Keratinocyte (primary cell): Measurements from ENCODE around the gene CDAN1. TPM values are rescaled to one million over a fixed set of nuclear protein-coding genes. Genes with fewer than 3 reads are reported as not detected.

Experiments used
- DNase-seq: peaks from one replicate; pipeline ENCODE4 v3.0.0-alpha.2; 2011; ENCODE audit warnings: low read depth, missing footprints, low spot score
- FAIRE-seq: peaks from 2 replicates; lab custom pipeline; 2011; peaks lifted over from hg19 to GRCh38; lab: Jason Lieb, UNC
- H2AFZ ChIP-seq: 2 replicates; pipeline ENCODE4 v1.6.0; 2012; ENCODE audit warnings: low read length, control low read depth, inconsistent platforms; ENCODE audit not compliant: control insufficient read depth
- H3K27ac ChIP-seq: 2 replicates; pipeline ENCODE4 v1.5.1; 2011; ENCODE audit warnings: low read length; ENCODE audit not compliant: control insufficient read depth, insufficient read depth
- H3K27me3 ChIP-seq: 3 replicates; pipeline ENCODE4 v1.6.0; 2011; ENCODE audit warnings: low read length; ENCODE audit not compliant: control insufficient read depth, insufficient read depth; ENCODE audit errors: extremely low read depth
- H3K36me3 ChIP-seq, 2 experiments: 2 replicates in 1 of 2; 3 replicates in 1 of 2; pipeline ENCODE4 v1.5.1; 2011; ENCODE audit warnings: low read length in 2 of 2, mild to moderate bottlenecking in 1 of 2; ENCODE audit not compliant: control insufficient read depth in 2 of 2, insufficient read depth in 2 of 2; ENCODE audit errors: extremely low read depth in 1 of 2
- H3K4me1 ChIP-seq: 3 replicates; pipeline ENCODE4 v1.5.1; 2011; ENCODE audit warnings: low read length; ENCODE audit not compliant: control insufficient read depth, insufficient read depth; ENCODE audit errors: extremely low read depth
- H3K4me2 ChIP-seq: 3 replicates; pipeline ENCODE4 v1.6.0; 2011; ENCODE audit warnings: low read depth, low read length; ENCODE audit not compliant: control insufficient read depth, insufficient read depth; ENCODE audit errors: extremely low read depth
- H3K4me3 ChIP-seq, 3 experiments: fragments of 200-600 bp in 1 of 3; sonication (generic) in 1 of 3; 2 replicates in 2 of 3; 3 replicates in 1 of 3; pipeline ENCODE4 v1.5.1; 2011 to 2016; ENCODE audit warnings: low read length in 3 of 3, mild to moderate bottlenecking in 3 of 3, control low read depth in 2 of 3, inconsistent platforms in 1 of 3, low read depth in 1 of 3, mixed read lengths in 1 of 3, mixed run types in 1 of 3, moderate library complexity in 1 of 3; ENCODE audit not compliant: control insufficient read depth in 2 of 3, insufficient read depth in 2 of 3; ENCODE audit errors: extremely low read depth in 1 of 3
- H3K79me2 ChIP-seq: 2 replicates; pipeline ENCODE4 v1.6.0; 2012; ENCODE audit warnings: low read length; ENCODE audit not compliant: control insufficient read depth, insufficient read depth
- H3K9ac ChIP-seq: 3 replicates; pipeline ENCODE4 v1.6.0; 2011; ENCODE audit warnings: low read length; ENCODE audit not compliant: control insufficient read depth, insufficient read depth; ENCODE audit errors: extremely low read depth
- H3K9me1 ChIP-seq: 3 replicates; pipeline ENCODE4 v1.6.0; 2011; ENCODE audit warnings: low read length; ENCODE audit not compliant: control insufficient read depth, insufficient read depth; ENCODE audit errors: extremely low read depth
- H3K9me3 ChIP-seq: 2 replicates; pipeline ENCODE4 v1.5.1; 2012; ENCODE audit warnings: low read depth, low read length; ENCODE audit not compliant: control insufficient read depth
- H4K20me1 ChIP-seq: 3 replicates; pipeline ENCODE4 v1.6.0; 2011; ENCODE audit warnings: low read length; ENCODE audit not compliant: control insufficient read depth, insufficient read depth; ENCODE audit errors: extremely low read depth
- EZH2 ChIP-seq: IDR thresholded peaks from one replicate; pipeline ENCODE4 v1.6.1; 2012; ENCODE audit warnings: inconsistent platforms, mild to moderate bottlenecking, low read length, moderate library complexity
- dilution Hi-C: fragments of 300-500 bp; cut with MboI; formaldehyde crosslinking; loops from one replicate; pipeline ENCODE4 v1.7.0; 2020; ENCODE audit warnings: low sequenced_read_pairs; ENCODE audit not compliant: extremely low pct_ligation_motif_present
- polyA minus RNA-seq, 3 experiments: library from RNA; depleted of rRNA, polyadenylated mRNA; stranded (reverse); fragments of >200 nt; gene quantifications; 1 replicate in 1 of 3; 2 replicates in 1 of 3; 3 replicates in 1 of 3; pipeline ENCODE4 v1.2.3, GENCODE V29; 2011
- polyA plus RNA-seq, 5 experiments: library from polyadenylated mRNA; depleted of rRNA in 3 of 5; stranded (reverse) in 3 of 5; stranded (forward) in 1 of 5; unstranded in 1 of 5; fragments of >200 nt; gene quantifications; 1 replicate in 1 of 5; 2 replicates in 3 of 5; 3 replicates in 1 of 5; pipeline versions ENCODE4 v1.2.1 to v1.2.3, GENCODE V29; 2011 to 2012; ENCODE audit warnings: missing spikeins in 2 of 5, low read depth in 1 of 5, low replicate concordance in 1 of 5
- TF ChIP-seq, protein P1 (sequence below), 3 experiments: IDR thresholded peaks in 1 of 3; conservative IDR thresholded peaks in 1 of 3; optimal IDR thresholded peaks in 1 of 3; 2 replicates in 2 of 3; 3 replicates in 1 of 3; pipeline versions ENCODE3 to v1.5.1; 2011; ENCODE audit warnings: low read length in 3 of 3, mild to moderate bottlenecking in 3 of 3, moderate library complexity in 2 of 3, control low read depth in 1 of 3, inconsistent platforms in 1 of 3; ENCODE audit not compliant: insufficient read depth in 2 of 3; ENCODE audit errors: extremely low read depth in 1 of 3

The CDAN1 gene, protein sequence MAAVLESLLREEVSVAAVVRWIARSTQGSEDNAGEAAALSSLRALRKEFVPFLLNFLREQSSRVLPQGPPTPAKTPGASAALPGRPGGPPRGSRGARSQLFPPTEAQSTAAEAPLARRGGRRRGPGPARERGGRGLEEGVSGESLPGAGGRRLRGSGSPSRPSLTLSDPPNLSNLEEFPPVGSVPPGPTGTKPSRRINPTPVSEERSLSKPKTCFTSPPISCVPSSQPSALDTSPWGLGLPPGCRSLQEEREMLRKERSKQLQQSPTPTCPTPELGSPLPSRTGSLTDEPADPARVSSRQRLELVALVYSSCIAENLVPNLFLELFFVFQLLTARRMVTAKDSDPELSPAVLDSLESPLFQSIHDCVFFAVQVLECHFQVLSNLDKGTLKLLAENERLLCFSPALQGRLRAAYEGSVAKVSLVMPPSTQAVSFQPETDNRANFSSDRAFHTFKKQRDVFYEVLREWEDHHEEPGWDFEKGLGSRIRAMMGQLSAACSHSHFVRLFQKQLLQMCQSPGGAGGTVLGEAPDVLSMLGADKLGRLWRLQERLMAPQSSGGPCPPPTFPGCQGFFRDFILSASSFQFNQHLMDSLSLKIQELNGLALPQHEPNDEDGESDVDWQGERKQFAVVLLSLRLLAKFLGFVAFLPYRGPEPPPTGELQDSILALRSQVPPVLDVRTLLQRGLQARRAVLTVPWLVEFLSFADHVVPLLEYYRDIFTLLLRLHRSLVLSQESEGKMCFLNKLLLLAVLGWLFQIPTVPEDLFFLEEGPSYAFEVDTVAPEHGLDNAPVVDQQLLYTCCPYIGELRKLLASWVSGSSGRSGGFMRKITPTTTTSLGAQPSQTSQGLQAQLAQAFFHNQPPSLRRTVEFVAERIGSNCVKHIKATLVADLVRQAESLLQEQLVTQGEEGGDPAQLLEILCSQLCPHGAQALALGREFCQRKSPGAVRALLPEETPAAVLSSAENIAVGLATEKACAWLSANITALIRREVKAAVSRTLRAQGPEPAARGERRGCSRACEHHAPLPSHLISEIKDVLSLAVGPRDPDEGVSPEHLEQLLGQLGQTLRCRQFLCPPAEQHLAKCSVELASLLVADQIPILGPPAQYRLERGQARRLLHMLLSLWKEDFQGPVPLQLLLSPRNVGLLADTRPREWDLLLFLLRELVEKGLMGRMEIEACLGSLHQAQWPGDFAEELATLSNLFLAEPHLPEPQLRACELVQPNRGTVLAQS
- polyA plus RNA-seq (3.6 to 4.7 TPM (median 3.8 TPM) in 3 replicates), polyA minus RNA-seq (3.3 to 5.9 TPM (median 4.5 TPM) in 3 replicates)
- 3.4 TPM for polyA plus RNA-seq (2011; ENCODE audit: low read depth)
- 1.5 and 2.7 TPM in 2 replicates for polyA plus RNA-seq (2011; cell fraction: cytosol; rRNA removed)
- polyA plus RNA-seq (2011; cell fraction: nucleus; rRNA removed): 9.5 and 10.9 TPM in 2 replicates
- polyA plus RNA-seq (2012; ENCODE audit: low replicate concordance): 4.5 and 4.8 TPM in 2 replicates
- 3.1 TPM for polyA minus RNA-seq (2011; cell fraction: cytosol; rRNA and poly(A)+ RNA removed)
- 9.2 and 9.5 TPM in 2 replicates for polyA minus RNA-seq (2011; cell fraction: nucleus; rRNA and poly(A)+ RNA removed)

DNA sequence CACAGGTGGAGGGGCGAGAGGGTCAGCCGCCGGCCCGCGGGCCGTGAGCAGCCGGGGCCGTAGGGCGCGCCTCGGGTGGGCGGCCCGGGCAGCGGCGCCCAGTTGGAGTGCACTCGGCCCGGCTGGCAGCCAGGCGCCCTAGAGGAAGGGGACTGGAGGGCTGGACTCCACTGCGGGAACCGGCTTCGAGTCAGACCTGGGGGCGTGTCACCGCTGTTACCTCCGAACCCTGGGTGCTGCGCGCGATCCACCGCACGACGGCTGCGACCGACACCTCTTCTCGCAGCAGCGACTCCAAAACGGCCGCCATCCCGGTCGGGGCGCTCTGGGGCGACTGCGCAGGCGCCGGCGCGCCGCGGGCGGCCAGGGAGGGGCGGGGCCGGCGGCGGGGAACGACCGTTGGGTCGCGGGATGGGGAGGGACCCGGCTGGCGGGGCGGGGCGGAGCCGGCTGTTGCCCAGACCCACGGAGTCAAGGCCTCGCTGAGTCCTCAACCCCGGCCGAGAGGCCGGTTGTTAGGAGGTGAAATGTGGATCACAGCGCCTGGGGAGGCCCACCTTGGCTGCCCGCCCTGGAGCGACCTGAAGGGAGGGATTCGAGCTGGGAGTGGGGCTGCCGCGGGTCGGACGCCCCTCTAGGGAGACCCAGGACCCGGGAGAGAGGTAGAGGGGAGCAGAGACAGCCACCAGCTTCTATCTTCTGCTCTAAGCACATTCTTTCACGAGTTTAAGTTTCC is at the start of gene CDAN1:
CDAN1 (minus strand) TSS at position 336 of the 736 bp plus-strand sequence; CDS start at position 310, 26 bp downstream.
- H3K27me3 ChIP-seq: no peaks in the 10 kb centered on the region
- peaks cover 14 to 28% of the 10 kb centered on the region in 2 experiments for H3K36me3 ChIP-seq
- no peak for FAIRE-seq
- TF ChIP-seq EZH2: no peak
- TF ChIP-seq, protein P1, sequence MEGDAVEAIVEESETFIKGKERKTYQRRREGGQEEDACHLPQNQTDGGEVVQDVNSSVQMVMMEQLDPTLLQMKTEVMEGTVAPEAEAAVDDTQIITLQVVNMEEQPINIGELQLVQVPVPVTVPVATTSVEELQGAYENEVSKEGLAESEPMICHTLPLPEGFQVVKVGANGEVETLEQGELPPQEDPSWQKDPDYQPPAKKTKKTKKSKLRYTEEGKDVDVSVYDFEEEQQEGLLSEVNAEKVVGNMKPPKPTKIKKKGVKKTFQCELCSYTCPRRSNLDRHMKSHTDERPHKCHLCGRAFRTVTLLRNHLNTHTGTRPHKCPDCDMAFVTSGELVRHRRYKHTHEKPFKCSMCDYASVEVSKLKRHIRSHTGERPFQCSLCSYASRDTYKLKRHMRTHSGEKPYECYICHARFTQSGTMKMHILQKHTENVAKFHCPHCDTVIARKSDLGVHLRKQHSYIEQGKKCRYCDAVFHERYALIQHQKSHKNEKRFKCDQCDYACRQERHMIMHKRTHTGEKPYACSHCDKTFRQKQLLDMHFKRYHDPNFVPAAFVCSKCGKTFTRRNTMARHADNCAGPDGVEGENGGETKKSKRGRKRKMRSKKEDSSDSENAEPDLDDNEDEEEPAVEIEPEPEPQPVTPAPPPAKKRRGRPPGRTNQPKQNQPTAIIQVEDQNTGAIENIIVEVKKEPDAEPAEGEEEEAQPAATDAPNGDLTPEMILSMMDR (optimal IDR thresholded peaks at IDR 0.05 in 1 of 3, IDR thresholded peaks at IDR 0.05 in 1 of 3, conservative IDR thresholded peaks at IDR 0.05 in 1 of 3; ENCODE audit: extremely low read depth in 1 of 3, insufficient read depth in 2 of 3, low read length in 3 of 3): peak in 1 of 3 experiments; percentile 2
- no peaks in the 10 kb centered on the region for H4K20me1 ChIP-seq
- H3K4me2 ChIP-seq: peak within 1 kb of the TSS; percentile 90
- peak; percentile 33 for DNase-seq
- H3K9me1 ChIP-seq: no peaks in the 10 kb centered on the region
- dilution Hi-C loops: no loop called here
- peak within 1 kb of the TSS; percentile 76 for H3K27ac ChIP-seq
- no peaks in the 10 kb centered on the region for H3K9me3 ChIP-seq
- H2AFZ ChIP-seq: peak within 1 kb of the TSS; percentile 93
- peak within 1 kb of the TSS; percentile 81 for H3K9ac ChIP-seq
- peaks cover 4% of the 10 kb centered on the region for H3K79me2 ChIP-seq
- H3K4me3 ChIP-seq: peak within 1 kb of the TSS; percentile 76 to 79 (median 76)
- peaks cover 12% of the 10 kb centered on the region for H3K4me1 ChIP-seq

DNA sequence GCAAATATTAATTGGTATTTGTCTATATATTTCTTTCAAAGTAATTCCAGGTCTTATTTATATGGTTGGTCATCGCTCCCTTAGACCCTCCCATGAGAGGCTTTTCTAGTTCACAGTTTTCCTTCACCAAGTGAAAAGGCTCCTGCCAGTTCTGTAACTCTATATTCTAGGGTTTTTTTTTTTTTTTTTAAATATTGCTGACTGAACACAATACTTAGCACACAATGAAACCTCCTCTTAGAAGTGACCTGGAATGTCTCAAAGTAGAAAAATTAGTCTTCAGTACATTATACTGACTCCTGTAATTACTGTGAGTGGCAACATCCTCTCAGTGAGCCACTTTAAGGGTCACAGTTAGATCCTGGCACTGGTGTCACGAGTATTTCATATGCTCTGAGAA is 48.6 kb upstream of the CDAN1 start:
- peaks cover 0 to 6% of the 10 kb centered on the region in 2 experiments for H3K36me3 ChIP-seq
- H3K9me3 ChIP-seq: no peaks in the 10 kb centered on the region
- dilution Hi-C loops: no loop called here
- no peak overlapping the region for H3K4me3 ChIP-seq
- no peak for FAIRE-seq
- H2AFZ ChIP-seq: no peak overlapping the region
- no peak overlapping the region for H3K4me2 ChIP-seq
- H3K9ac ChIP-seq: no peak overlapping the region
- no peaks in the 10 kb centered on the region for H4K20me1 ChIP-seq
- no peak overlapping the region for H3K27ac ChIP-seq
- no peaks in the 10 kb centered on the region for H3K79me2 ChIP-seq
- TF ChIP-seq, protein P1 (optimal IDR thresholded peaks at IDR 0.05 in 1 of 3, IDR thresholded peaks at IDR 0.05 in 1 of 3, conservative IDR thresholded peaks at IDR 0.05 in 1 of 3; ENCODE audit: extremely low read depth in 1 of 3, insufficient read depth in 2 of 3, low read length in 3 of 3): no peak
- no peak for TF ChIP-seq EZH2
- no peaks in the 10 kb centered on the region for H3K27me3 ChIP-seq
- DNase-seq: no peak
- no peaks in the 10 kb centered on the region for H3K4me1 ChIP-seq
- H3K9me1 ChIP-seq: no peaks in the 10 kb centered on the region
